SK-N-MC (cell line): ENCODE data around the gene SLC35E4.

Experiments used
- EZH2 ChIP-seq: fragments of 200-600 bp; sonication (generic); IDR thresholded peaks from one replicate; pipeline ENCODE4 v1.6.1; 2017; ENCODE audit warnings: antibody characterized with exemption
- FOXP2 ChIP-seq: optimal IDR thresholded peaks from 2 replicates; pipeline ENCODE3; 2011; ENCODE audit warnings: mild to moderate bottlenecking, moderate library complexity; ENCODE audit not compliant: insufficient read depth; ENCODE audit errors: extremely low read length, control extremely low read depth
- POLR2AphosphoS5 ChIP-seq: IDR thresholded peaks from 2 replicates; pipeline ENCODE4 v1.6.1; 2012; ENCODE audit warnings: mild to moderate bottlenecking, low read depth, low read length, borderline replicate concordance

GRCh38 chr22:30689622-30690021 is 54.0 kb downstream of the SLC35E4 start:
- TF ChIP-seq POLR2AphosphoS5 = no peak
- no peak for TF ChIP-seq EZH2
- no peak for TF ChIP-seq FOXP2
